Activated T-helper 2 cell treated with anti-CD3 and anti-CD28 coated beads, Interferon-gamma antibody, Interleukin-2, Interleukin-4, amounts not matched to agents 10 μg/mL and 5 μg/mL and 100 μg/mL, durations not matched to agents 14 hours and 24 hours and 36 hours (primary cell): Measurements from ENCODE around the gene DDAH1. TPM values are rescaled to one million over a fixed set of nuclear protein-coding genes. Genes with fewer than 3 reads are reported as not detected.
"Not testable (repeated sequence)": the region's sequence is repeated elsewhere in the genome, so short reads cannot be mapped to it uniquely, and the experiment has no call there.

Source experiments
- DNase-seq: peaks from one replicate; pipeline ENCODE4 v3.0.0; 2021; ENCODE audit warnings: low spot score
- H3K27ac Mint-ChIP-seq: one replicate; pipeline ENCODE4 v1.8.0; 2021; ENCODE audit warnings: mixed read lengths
- H3K27me3 Mint-ChIP-seq: one replicate; pipeline ENCODE4 v1.8.0; 2021; ENCODE audit warnings: low read depth, mixed read lengths
- H3K36me3 Mint-ChIP-seq: one replicate; pipeline ENCODE4 v1.8.0; 2021; ENCODE audit warnings: low read depth, mixed read lengths
- H3K4me1 Mint-ChIP-seq: one replicate; pipeline ENCODE4 v1.8.0; 2021; ENCODE audit warnings: low read depth, mixed read lengths
- H3K4me3 Mint-ChIP-seq: one replicate; pipeline ENCODE4 v1.8.0; 2021; ENCODE audit warnings: low read depth, mild to moderate bottlenecking, moderate library complexity, mixed read lengths
- H3K9me3 Mint-ChIP-seq: one replicate; pipeline ENCODE4 v1.8.0; 2021; ENCODE audit warnings: mixed read lengths
- intact Hi-C: fragments of 100-400 bp; cut with micrococcal nuclease; formaldehyde crosslinking; loops from one replicate; pipeline ENCODE4 v1.15.1; 2023
- total RNA-seq: library from RNA; stranded (reverse); gene quantifications from 2 replicates; pipeline ENCODE4 v1.2.3, GENCODE V29; 2022

Gene DDAH1
- total RNA-seq, 1 donor from 2014 or later: not detected

GRCh38 chr1:85485516-85485915 is 20.6 kb upstream of the DDAH1 start:
- H3K27me3 Mint-ChIP-seq: peaks cover 13% of the 10 kb centered on the region
- H3K36me3 Mint-ChIP-seq: no peaks in the 10 kb centered on the region
- intact Hi-C loops: no loop called here
- H3K4me1 Mint-ChIP-seq: no peaks in the 10 kb centered on the region
- no peak overlapping the region for H3K4me3 Mint-ChIP-seq
- no peaks in the 10 kb centered on the region for H3K9me3 Mint-ChIP-seq
- H3K27ac Mint-ChIP-seq: no peak overlapping the region
- no peak for DNase-seq

GRCh38 chr1:85484716-85485115 is 19.8 kb upstream of the DDAH1 start:
- H3K9me3 Mint-ChIP-seq: no peaks in the 10 kb centered on the region
- H3K4me1 Mint-ChIP-seq: no peaks in the 10 kb centered on the region
- H3K27me3 Mint-ChIP-seq: peaks cover 11% of the 10 kb centered on the region
- no peaks in the 10 kb centered on the region for H3K36me3 Mint-ChIP-seq
- intact Hi-C loops: no loop called here
- no peak overlapping the region for H3K27ac Mint-ChIP-seq
- DNase-seq: no peak
- H3K4me3 Mint-ChIP-seq: no peak overlapping the region

- H3K4me3 Mint-ChIP-seq: no peak overlapping the region
- no peak overlapping the region for H3K27ac Mint-ChIP-seq
- no peaks in the 10 kb centered on the region for H3K9me3 Mint-ChIP-seq
- no peak for DNase-seq
- H3K4me1 Mint-ChIP-seq: no peaks in the 10 kb centered on the region
- intact Hi-C loops: no loop called here
- peaks cover 10% of the 10 kb centered on the region for H3K27me3 Mint-ChIP-seq
- H3K36me3 Mint-ChIP-seq: no peaks in the 10 kb centered on the region
These were observed 19.3 kb upstream of the DDAH1 start for GRCh38 chr1:85484264-85484663.

GRCh38 chr1:85481688-85482087 is 16.7 kb upstream of the DDAH1 start:
- no peaks in the 10 kb centered on the region for H3K4me1 Mint-ChIP-seq
- peaks cover 5% of the 10 kb centered on the region for H3K27me3 Mint-ChIP-seq
- intact Hi-C loops: no loop called here
- no peak overlapping the region for H3K27ac Mint-ChIP-seq
- no peak overlapping the region for H3K4me3 Mint-ChIP-seq
- H3K36me3 Mint-ChIP-seq: no peaks in the 10 kb centered on the region
- H3K9me3 Mint-ChIP-seq: no peaks in the 10 kb centered on the region
- DNase-seq: no peak

- intact Hi-C loops: no loop called here
- DNase-seq: no peak
- H3K4me3 Mint-ChIP-seq: no peak overlapping the region
- no peaks in the 10 kb centered on the region for H3K4me1 Mint-ChIP-seq
- H3K27me3 Mint-ChIP-seq: peaks cover 1% of the 10 kb centered on the region
- no peak overlapping the region for H3K27ac Mint-ChIP-seq
- H3K9me3 Mint-ChIP-seq: no peaks in the 10 kb centered on the region
- H3K36me3 Mint-ChIP-seq: no peaks in the 10 kb centered on the region
These were observed 15.6 kb upstream of the DDAH1 start for GRCh38 chr1:85480566-85480965.

GRCh38 chr1:85479491-85479890 is 14.5 kb upstream of the DDAH1 start:
- no peak overlapping the region for H3K27ac Mint-ChIP-seq
- no peaks in the 10 kb centered on the region for H3K27me3 Mint-ChIP-seq
- DNase-seq: no peak
- H3K36me3 Mint-ChIP-seq: no peaks in the 10 kb centered on the region
- no peaks in the 10 kb centered on the region for H3K9me3 Mint-ChIP-seq
- H3K4me1 Mint-ChIP-seq: no peaks in the 10 kb centered on the region
- no peak overlapping the region for H3K4me3 Mint-ChIP-seq
- intact Hi-C loops: no loop called here

GRCh38 chr1:85478366-85478765 is 13.4 kb upstream of the DDAH1 start:
- Mint-ChIP-seq H3K4me1 (no peaks in the 10 kb centered on the region), H3K4me3 (no peak overlapping the region), H3K9me3 (no peaks in the 10 kb centered on the region), H3K27me3 (peaks cover 4% of the 10 kb centered on the region), H3K36me3 (no peaks in the 10 kb centered on the region), H3K27ac (no peak overlapping the region)
- intact Hi-C loops: no loop called here
- no peak for DNase-seq

GRCh38 chr1:85475055-85475454 is 10.1 kb upstream of the DDAH1 start:
- H3K36me3 Mint-ChIP-seq: no peaks in the 10 kb centered on the region
- H3K9me3 Mint-ChIP-seq: no peaks in the 10 kb centered on the region
- no peak for DNase-seq
- no peak overlapping the region for H3K4me3 Mint-ChIP-seq
- H3K27ac Mint-ChIP-seq: no peak overlapping the region
- H3K27me3 Mint-ChIP-seq: peaks cover 6% of the 10 kb centered on the region
- H3K4me1 Mint-ChIP-seq: no peaks in the 10 kb centered on the region
- intact Hi-C loops: no loop called here

GRCh38 chr1:85473390-85473789 is 8.4 kb upstream of the DDAH1 start:
- H3K9me3 Mint-ChIP-seq: no peaks in the 10 kb centered on the region
- H3K27me3 Mint-ChIP-seq: peaks cover 12% of the 10 kb centered on the region
- no peaks in the 10 kb centered on the region for H3K36me3 Mint-ChIP-seq
- DNase-seq: no peak
- H3K4me1 Mint-ChIP-seq: no peaks in the 10 kb centered on the region
- intact Hi-C loops: no loop called here
- no peak overlapping the region for H3K27ac Mint-ChIP-seq
- no peak overlapping the region for H3K4me3 Mint-ChIP-seq

GRCh38 chr1:85471558-85471957 is 6.6 kb upstream of the DDAH1 start:
- DNase-seq: no peak
- Mint-ChIP-seq H3K9me3 (no peaks in the 10 kb centered on the region), H3K27me3 (peaks cover 23% of the 10 kb centered on the region), H3K4me1 (no peaks in the 10 kb centered on the region), H3K36me3 (no peaks in the 10 kb centered on the region), H3K4me3 (no peak overlapping the region), H3K27ac (no peak overlapping the region)
- intact Hi-C loops: no loop called here

GRCh38 chr1:85470130-85470529 is 5.2 kb upstream of the DDAH1 start:
- H3K4me1 Mint-ChIP-seq, intact Hi-C loops, H3K4me3 Mint-ChIP-seq, H3K36me3 Mint-ChIP-seq, DNase-seq, H3K27ac Mint-ChIP-seq, H3K9me3 Mint-ChIP-seq: not testable (repeated sequence)
- H3K27me3 Mint-ChIP-seq: peaks cover 32% of the 10 kb centered on the region

GRCh38 chr1:85467929-85468540 is 3.1 kb upstream of the DDAH1 start:
- no peak overlapping the region for H3K27ac Mint-ChIP-seq
- H3K9me3 Mint-ChIP-seq: no peaks in the 10 kb centered on the region
- H3K27me3 Mint-ChIP-seq: peaks cover 41% of the 10 kb centered on the region
- no peak overlapping the region for H3K4me3 Mint-ChIP-seq
- DNase-seq: no peak
- intact Hi-C loops: no loop called here
- H3K36me3 Mint-ChIP-seq: no peaks in the 10 kb centered on the region
- peaks cover 4% of the 10 kb centered on the region for H3K4me1 Mint-ChIP-seq

GRCh38 chr1:85467036-85467435 is 2.1 kb upstream of the DDAH1 start:
- Mint-ChIP-seq H3K36me3 (no peaks in the 10 kb centered on the region), H3K27ac (no peak overlapping the region), H3K4me3 (no peak overlapping the region), H3K27me3 (peaks cover 50% of the 10 kb centered on the region), H3K9me3 (no peaks in the 10 kb centered on the region), H3K4me1 (peaks cover 4% of the 10 kb centered on the region)
- DNase-seq: no peak
- intact Hi-C loops: no loop called here

- no peak for DNase-seq
- Mint-ChIP-seq H3K36me3 (no peaks in the 10 kb centered on the region), H3K4me1 (peaks cover 4% of the 10 kb centered on the region), H3K9me3 (no peaks in the 10 kb centered on the region), H3K4me3 (no peak overlapping the region), H3K27me3 (peaks cover 60% of the 10 kb centered on the region), H3K27ac (no peak overlapping the region)
- intact Hi-C loops: no loop called here
These were observed 801 bp upstream of the DDAH1 start for GRCh38 chr1:85465786-85466134.
